HepG2 (cell line): ENCODE results near the gene ARMC10. TPM values are rescaled to one million over a fixed set of nuclear protein-coding genes. Genes with fewer than 3 reads are reported as not detected.
A peak's percentile ranks its signal among the peaks of the same experiment; 100 is the strongest.

Source experiments
- ATAC-seq: fragments of 200-7000 bp; cut with Tn5 transposase; 3 replicates; pipeline ENCODE4 v1.9.1; 2020; ENCODE audit warnings: mild to moderate bottlenecking, moderate library complexity
- BruUV-seq: library from RNA; stranded (reverse); fragments of 400-500 nt; replicated peaks from 2 replicates; lab custom pipeline; 2021; lab: Mats Ljungman, UMichigan
- CTCF ChIA-PET: fragments of 300-600 bp; formaldehyde crosslinking; extraction: SDS; loops from one replicate; lab custom pipeline; 2021; ENCODE audit warnings: low total read pairs, inconsistent platforms, low intra/inter-chr PET ratio; lab: Yijun Ruan, JAX
- POLR2A ChIA-PET: fragments of 350-600 bp; sonication (Branson Sonifier 250); formaldehyde crosslinking; loops from one replicate; lab custom pipeline; 2020; ENCODE audit warnings: antibody characterized with exemption, inconsistent platforms; lab: Yijun Ruan, JAX
- DNase-seq: peaks from one replicate; pipeline ENCODE4 v3.0.0-alpha.2; 2015; ENCODE audit warnings: low spot score
- FAIRE-seq: peaks from 3 replicates; lab custom pipeline; 2011; peaks lifted over from hg19 to GRCh38; lab: Jason Lieb, UNC
- H2AFZ ChIP-seq: one replicate; pipeline ENCODE4 v1.6.1; 2011; ENCODE audit warnings: low read length, inconsistent platforms
- H3K27ac ChIP-seq: fragments of 300-600 bp; 3 replicates; pipeline ENCODE4 v1.8.0; 2011; ENCODE audit warnings: mixed run types, mild to moderate bottlenecking, mixed read lengths, low read length, inconsistent platforms; ENCODE audit not compliant: insufficient read depth; ENCODE audit errors: extremely low read length
- H3K27me3 ChIP-seq, 2 experiments: fragments of 200-600 bp in 1 of 2; 2 replicates in 1 of 2; 3 replicates in 1 of 2; pipeline versions ENCODE4 v1.6.0 to v1.8.0; 2011; ENCODE audit warnings: low read length in 2 of 2, mild to moderate bottlenecking in 2 of 2, moderate library complexity in 2 of 2, inconsistent platforms in 1 of 2; ENCODE audit not compliant: insufficient read depth in 2 of 2, control insufficient read depth in 1 of 2
- H3K36me3 ChIP-seq, 2 experiments: fragments of 200-600 bp in 1 of 2; replicated peaks in 1 of 2; 2 replicates in 1 of 2; 3 replicates in 1 of 2; pipeline versions ENCODE4 v1.5.1 to v1.8.0; 2011; ENCODE audit warnings: low read length in 2 of 2, inconsistent platforms in 1 of 2; ENCODE audit not compliant: insufficient read depth in 2 of 2, control insufficient read depth in 1 of 2
- H3K4me1 ChIP-seq: 2 replicates; pipeline ENCODE4 v1.5.1; 2012; ENCODE audit warnings: low read length, inconsistent platforms; ENCODE audit not compliant: insufficient read depth
- H3K4me2 ChIP-seq: 2 replicates; pipeline ENCODE4 v1.6.0; 2011; ENCODE audit warnings: low read depth, low read length, inconsistent platforms
- H3K4me3 ChIP-seq, 3 experiments: fragments of 200-600 bp in 1 of 3; sonication (generic), shearing (Covaris generic) in 1 of 3; replicated peaks in 1 of 3; 2 replicates each; pipeline ENCODE4 v1.5.1; 2011 to 2016; ENCODE audit warnings: low read length in 3 of 3, inconsistent platforms in 2 of 3, low read depth in 2 of 3, mild to moderate bottlenecking in 2 of 3, control low read depth in 1 of 3, mixed read lengths in 1 of 3; ENCODE audit not compliant: insufficient read depth in 1 of 3
- H3K79me2 ChIP-seq: one replicate; pipeline ENCODE4 v1.6.1; 2011; ENCODE audit warnings: low read length, inconsistent platforms; ENCODE audit not compliant: insufficient read depth
- H3K9ac ChIP-seq: 2 replicates; pipeline ENCODE4 v1.6.0; 2011; ENCODE audit warnings: mild to moderate bottlenecking, low read depth, low read length, inconsistent platforms; ENCODE audit not compliant: insufficient read depth
- H3K9me3 ChIP-seq: 2 replicates; pipeline ENCODE4 v1.5.1; 2012; ENCODE audit warnings: mild to moderate bottlenecking, low read length
- H4K20me1 ChIP-seq: 2 replicates; pipeline ENCODE4 v1.6.0; 2011; ENCODE audit warnings: inconsistent platforms, mild to moderate bottlenecking, low read length, moderate library complexity; ENCODE audit not compliant: insufficient read depth
- ADNP ChIP-seq: sonication (generic); formaldehyde crosslinking; IDR thresholded peaks from 2 replicates; pipeline ENCODE4 v1.4.0; 2020; ENCODE audit warnings: missing genetic modification reagents
- HMG20A ChIP-seq: IDR thresholded peaks from 2 replicates; pipeline ENCODE4 v1.6.1; 2016; ENCODE audit warnings: borderline replicate concordance
- IRF2 ChIP-seq: IDR thresholded peaks from 2 replicates; pipeline ENCODE4 v1.6.1; 2018; ENCODE audit warnings: missing genetic modification reagents, missing compliant biosample characterization
- RBAK ChIP-seq: sonication (generic); formaldehyde crosslinking; IDR thresholded peaks from 2 replicates; pipeline ENCODE4 v1.5.1; 2020; ENCODE audit warnings: mild to moderate bottlenecking, missing genetic modification reagents
- STAG1 ChIP-seq: sonication (generic); formaldehyde crosslinking; IDR thresholded peaks from 2 replicates; pipeline ENCODE4 v1.4.0; 2020; ENCODE audit warnings: missing genetic modification reagents
- TOPORS ChIP-seq: sonication (generic); formaldehyde crosslinking; IDR thresholded peaks from 2 replicates; pipeline ENCODE4 v1.8.0; 2023; ENCODE audit warnings: mild to moderate bottlenecking, missing genetic modification reagents
- ZNF564 ChIP-seq: sonication (generic); formaldehyde crosslinking; IDR thresholded peaks from 2 replicates; pipeline ENCODE4 v1.8.1; 2023; ENCODE audit warnings: mild to moderate bottlenecking, missing genetic modification reagents
- ZNF724P ChIP-seq: sonication (generic); formaldehyde crosslinking; IDR thresholded peaks from 2 replicates; pipeline ENCODE4 v1.8.0; 2022; ENCODE audit warnings: missing genetic modification reagents, borderline replicate concordance
- ZZZ3 ChIP-seq: sonication (generic); formaldehyde crosslinking; IDR thresholded peaks from 2 replicates; pipeline ENCODE4 v1.4.0; 2020; ENCODE audit warnings: missing genetic modification reagents, mild to moderate bottlenecking, borderline replicate concordance
- WGBS: methylation state at CpG from one replicate; pipeline ENCODE4 v1.1.6; 2017; ENCODE audit warnings: low lambda C conversion rate; 5-methylcytosine and 5-hydroxymethylcytosine counted together
- in situ Hi-C: cut with HindIII; loops from 2 replicates; pipeline ENCODE4 v1.10.0; 2017; ENCODE audit warnings: low pct_unique_long_range_greater_than_20kb; ENCODE audit not compliant: extremely low pct_ligation_motif_present
- intact Hi-C: fragments of 100-400 bp; cut with micrococcal nuclease; formaldehyde crosslinking; loops from one replicate; pipeline ENCODE4 v1.10.0; 2022; ENCODE audit not compliant: unreplicated experiment
- polyA plus RNA-seq, 8 experiments: library from polyadenylated mRNA; depleted of rRNA in 3 of 8; stranded (reverse) in 7 of 8; unstranded in 1 of 8; fragments of >200 nt; fragmentation: Illumina TruSeq in 4 of 8; extraction: Trizol in 4 of 8; gene quantifications; 2 replicates each; pipeline versions ENCODE4 v1.2.1 to v1.2.3, GENCODE V29; 2011 to 2016; ENCODE audit warnings: low read depth in 4 of 8, missing spikeins in 1 of 8, mixed read lengths in 1 of 8; ENCODE audit not compliant: insufficient read depth in 1 of 8
- total RNA-seq, 5 experiments: library from RNA; depleted of rRNA; stranded (reverse); fragments of >200 nt; fragmentation: Illumina TruSeq; extraction: Trizol; gene quantifications; 2 replicates each; pipeline ENCODE4 v1.2.3, GENCODE V29; 2016; ENCODE audit warnings: low read depth in 1 of 5
- TF ChIP-seq, protein P1 (sequence below): sonication (generic); formaldehyde crosslinking; IDR thresholded peaks from 2 replicates; pipeline ENCODE4 v1.5.0; 2020; ENCODE audit warnings: mild to moderate bottlenecking, missing genetic modification reagents, moderate library complexity

ARMC10 gene
- total and polyA plus RNA-seq, 2 of the 13 experiments (the other 11 are each of a cell fraction or from before 2014, with no cell fraction given): 11.3 to 23.7 TPM

DNA sequence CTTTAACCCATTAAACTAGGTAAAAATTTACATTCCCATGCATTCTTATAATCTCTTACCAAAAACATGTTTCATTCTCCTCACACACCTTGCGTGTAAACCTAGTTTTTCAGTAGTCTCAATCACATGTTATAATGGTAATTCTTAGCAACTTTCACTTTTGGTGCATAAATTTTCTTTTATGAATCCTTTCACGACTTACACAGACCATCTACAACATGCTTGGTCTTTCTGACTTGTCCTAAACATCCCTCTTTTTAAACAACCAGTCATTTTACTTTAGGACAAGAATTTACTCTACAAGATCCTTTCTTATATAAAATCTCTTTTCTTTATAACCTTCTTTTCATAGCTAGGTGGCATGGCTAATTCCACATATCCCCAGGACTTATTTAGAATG lies 26.1 kb upstream of the ARMC10 start:
- Histone ChIP-seq H3K27me3 (no peaks in the 10 kb centered on the region), H3K79me2 (no peaks in the 10 kb centered on the region), H3K9ac (no peak overlapping the region), H3K36me3 (no peaks in the 10 kb centered on the region), H3K4me1 (no peaks in the 10 kb centered on the region), H3K9me3 (peaks cover 25% of the 10 kb centered on the region), H3K4me2 (no peak overlapping the region), H3K4me3 (no peak overlapping the region), H4K20me1 (no peaks in the 10 kb centered on the region), H3K27ac (no peak overlapping the region), H2AFZ (no peak overlapping the region)
- peak; percentile 95; the same call in 1 of the 2 replicates for TF ChIP-seq ZNF724P
- TF ChIP-seq, protein P1, sequence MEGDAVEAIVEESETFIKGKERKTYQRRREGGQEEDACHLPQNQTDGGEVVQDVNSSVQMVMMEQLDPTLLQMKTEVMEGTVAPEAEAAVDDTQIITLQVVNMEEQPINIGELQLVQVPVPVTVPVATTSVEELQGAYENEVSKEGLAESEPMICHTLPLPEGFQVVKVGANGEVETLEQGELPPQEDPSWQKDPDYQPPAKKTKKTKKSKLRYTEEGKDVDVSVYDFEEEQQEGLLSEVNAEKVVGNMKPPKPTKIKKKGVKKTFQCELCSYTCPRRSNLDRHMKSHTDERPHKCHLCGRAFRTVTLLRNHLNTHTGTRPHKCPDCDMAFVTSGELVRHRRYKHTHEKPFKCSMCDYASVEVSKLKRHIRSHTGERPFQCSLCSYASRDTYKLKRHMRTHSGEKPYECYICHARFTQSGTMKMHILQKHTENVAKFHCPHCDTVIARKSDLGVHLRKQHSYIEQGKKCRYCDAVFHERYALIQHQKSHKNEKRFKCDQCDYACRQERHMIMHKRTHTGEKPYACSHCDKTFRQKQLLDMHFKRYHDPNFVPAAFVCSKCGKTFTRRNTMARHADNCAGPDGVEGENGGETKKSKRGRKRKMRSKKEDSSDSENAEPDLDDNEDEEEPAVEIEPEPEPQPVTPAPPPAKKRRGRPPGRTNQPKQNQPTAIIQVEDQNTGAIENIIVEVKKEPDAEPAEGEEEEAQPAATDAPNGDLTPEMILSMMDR: no peak
- TF ChIP-seq RBAK (CRISPR knock-in tag): no peak
- TF ChIP-seq ZZZ3 (CRISPR knock-in tag): no peak
- TF ChIP-seq TOPORS (CRISPR knock-in tag): peak; percentile 53; the same call in 1 of the 2 replicates
- DNase-seq: no peak
- intact Hi-C loops: no loop called here
- FAIRE-seq: no peak
- ChIA-PET CTCF (no interaction called here), POLR2A (no interaction called here)
- BruUV-seq: no TSS peak
- in situ Hi-C loops: no loop called here
- 16% methylated on average over 2 of the region's 2 CpGs for WGBS
- ATAC-seq: no peak

DNA sequence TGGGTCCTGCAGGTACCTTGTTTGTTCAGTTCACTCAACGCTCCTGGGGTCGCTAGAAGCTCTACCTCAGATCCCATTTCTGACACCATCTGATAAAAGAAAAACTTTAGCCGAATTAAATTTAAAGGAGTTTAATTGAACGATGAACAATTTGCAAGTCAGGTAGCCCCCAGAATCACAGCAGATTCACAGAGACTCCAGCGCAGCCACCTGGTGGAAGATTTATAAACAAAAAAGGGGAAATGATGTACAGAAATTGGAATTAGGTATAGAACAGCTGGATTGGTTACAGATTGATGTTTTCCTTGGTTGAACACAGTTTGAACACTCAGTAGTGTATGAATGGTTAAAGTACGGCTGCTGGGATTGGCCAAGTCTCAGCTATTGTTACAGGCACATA lies 23.4 kb upstream of the ARMC10 start:
- TF ChIP-seq HMG20A (CRISPR knock-in tag) (no peak), ZNF564 (CRISPR knock-in tag) (no peak), IRF2 (CRISPR knock-in tag) (no peak), STAG1 (CRISPR knock-in tag) (0 out of 2 replicates have a peak, but pooled peaks have one; percentile 5), ADNP (no peak)
- Histone ChIP-seq H3K4me3 (no peak overlapping the region), H4K20me1 (no peaks in the 10 kb centered on the region), H3K36me3 (no peaks in the 10 kb centered on the region), H3K9me3 (peaks cover 25% of the 10 kb centered on the region), H3K27me3 (no peaks in the 10 kb centered on the region), H3K4me2 (no peak overlapping the region), H3K4me1 (no peaks in the 10 kb centered on the region), H2AFZ (no peak overlapping the region), H3K79me2 (no peaks in the 10 kb centered on the region), H3K27ac (no peak overlapping the region), H3K9ac (no peak overlapping the region)
- no TSS peak for BruUV-seq
- intact Hi-C loops (no loop called here), in situ Hi-C loops (loop anchor here (25.0 kb wide), 1 partner anchor 289 kb away; no protein-coding TSS in a partner anchor)
- no peak for DNase-seq
- ATAC-seq: no peak
- ChIA-PET CTCF (no interaction called here), POLR2A (interaction anchor here (1.5 kb wide), 1 partner anchor 13 kb away, joined by 7 read pairs; no protein-coding TSS in a partner anchor)
- 83% methylated on average over 6 of the region's 6 CpGs for WGBS
- no peak for FAIRE-seq
